Nephron (organoid): Measurements from ENCODE around the gene MCL1.

Source experiments
- H3K27ac Mint-ChIP-seq, 3 experiments: 2 replicates each; pipeline ENCODE4 v1.8.0; 2020; ENCODE audit warnings: mixed read lengths in 3 of 3, mild to moderate bottlenecking in 2 of 3, moderate library complexity in 1 of 3
- H3K27me3 Mint-ChIP-seq: 2 replicates; pipeline ENCODE4 v1.8.0; 2021; ENCODE audit warnings: low read depth, mild to moderate bottlenecking, moderate library complexity, mixed read lengths
- H3K36me3 Mint-ChIP-seq: 2 replicates; pipeline ENCODE4 v1.8.0; 2020; ENCODE audit warnings: low read depth, mixed read lengths
- H3K4me1 Mint-ChIP-seq: 2 replicates; pipeline ENCODE4 v1.8.0; 2020; ENCODE audit warnings: mixed read lengths
- H3K4me3 Mint-ChIP-seq, 3 experiments: 2 replicates each; pipeline ENCODE4 v1.8.0; 2020; ENCODE audit warnings: mild to moderate bottlenecking in 3 of 3, mixed read lengths in 3 of 3, moderate library complexity in 2 of 3
- H3K9me3 Mint-ChIP-seq: 2 replicates; pipeline ENCODE4 v1.8.0; 2020; ENCODE audit warnings: mixed read lengths
- CTCF ChIP-seq, 3 experiments: fragments of 200-600 bp; sonication (generic); IDR thresholded peaks; one replicate each; pipeline ENCODE4 v1.5.0; 2021; ENCODE audit warnings: antibody characterized with exemption in 3 of 3; ENCODE audit not compliant: unreplicated experiment in 3 of 3

MCL1 gene

GRCh38 chr1:150528196-150528595, 51.2 kb downstream of the MCL1 start:
- H3K9me3 Mint-ChIP-seq = no peaks in the 10 kb centered on the region
- H3K4me3 Mint-ChIP-seq = no peak overlapping the region
- H3K4me1 Mint-ChIP-seq = peaks cover 17% of the 10 kb centered on the region
- no peaks in the 10 kb centered on the region for H3K27me3 Mint-ChIP-seq
- no peak overlapping the region for H3K27ac Mint-ChIP-seq
- TF ChIP-seq CTCF (IDR thresholded peaks at IDR 0.05; ENCODE audit: unreplicated experiment in 3 of 3) = no peak
- H3K36me3 Mint-ChIP-seq = no peaks in the 10 kb centered on the region

GRCh38 chr1:150525348-150525747, 54.1 kb downstream of the MCL1 start:
- TF ChIP-seq CTCF (IDR thresholded peaks at IDR 0.05; ENCODE audit: unreplicated experiment in 3 of 3) = no peak
- no peaks in the 10 kb centered on the region for H3K9me3 Mint-ChIP-seq

More at GRCh38 chr1:150525348-150525747, 54.1 kb downstream of the MCL1 start:
- Mint-ChIP-seq H3K4me1 (peaks cover 13% of the 10 kb centered on the region), H3K27me3 (no peaks in the 10 kb centered on the region), H3K36me3 (no peaks in the 10 kb centered on the region), H3K27ac (no peak overlapping the region), H3K4me3 (no peak overlapping the region)
